ENCODE measurements around the gene RHOC. TPM values are rescaled to one million over a fixed set of nuclear protein-coding genes. Genes with fewer than 3 reads are reported as not detected.

RHOC gene
- total RNA-seq, 1 experiment from 2014 or later = 68.9 TPM

GRCh38 chr1:112737573-112737972 lies 30.6 kb upstream of the RHOC start:
- ChIA-PET CTCF (no interaction called here), POLR2A (no interaction called here)
- Mint-ChIP-seq H3K4me1 (peaks cover 6% of the 10 kb centered on the region; the same call in 1 of the 2 replicates), H3K36me3 (no peaks in the 10 kb centered on the region), H3K4me3 (no peak overlapping the region), H3K27ac (no peak overlapping the region), H3K9me3 (no peaks in the 10 kb centered on the region), H3K27me3 (ENCODE audit: low read depth) (peaks cover 45% of the 10 kb centered on the region)
- no peak for DNase-seq (ENCODE audit: low spot score)
- ATAC-seq = 0 out of 2 replicates have a peak, but pooled peaks have one; percentile 22
- TF ChIP-seq GABPB1 (CRISPR knock-in tag; IDR thresholded peaks at IDR 0.05) (no peak), NFE2L1 (CRISPR knock-in tag; IDR thresholded peaks at IDR 0.05) (no peak), PRDM15 (CRISPR knock-in tag; IDR thresholded peaks at IDR 0.05) (no peak), ZNF219 (CRISPR knock-in tag; IDR thresholded peaks at IDR 0.05; ENCODE audit: borderline replicate concordance) (no peak), PREB (CRISPR knock-in tag; IDR thresholded peaks at IDR 0.05; ENCODE audit: borderline replicate concordance) (no peak), EMX1 (CRISPR knock-in tag; IDR thresholded peaks at IDR 0.05) (no peak), ZNF512 (CRISPR knock-in tag; IDR thresholded peaks at IDR 0.05; ENCODE audit: borderline replicate concordance) (no peak), STAT6 (CRISPR knock-in tag; conservative IDR thresholded peaks at IDR 0.05; ENCODE audit: low read depth) (no peak), GTF2I (CRISPR knock-in tag; conservative IDR thresholded peaks at IDR 0.05) (no peak)

GRCh38 chr1:112735752-112736151 lies 28.8 kb upstream of the RHOC start:
- no peak for TF ChIP-seq MAX (CRISPR knock-in tag; IDR thresholded peaks at IDR 0.05)
- H3K9me3 Mint-ChIP-seq = no peaks in the 10 kb centered on the region
- H3K36me3 Mint-ChIP-seq = no peaks in the 10 kb centered on the region

GRCh38 chr1:112731451-112731850 lies 24.5 kb upstream of the RHOC start:
- no peak overlapping the region for H3K27ac Mint-ChIP-seq
- CTCF ChIA-PET = interaction anchor here (1.5 kb wide), 1 partner anchor 13 kb away, joined by 3 read pairs; a partner anchor contains a TSS
- ATAC-seq (no peak), DNase-seq (ENCODE audit: low spot score) (no peak)
- POLR2A ChIA-PET = no interaction called here
- H3K27me3 Mint-ChIP-seq (ENCODE audit: low read depth) = peaks cover 34% of the 10 kb centered on the region
- H3K4me1 Mint-ChIP-seq = peaks cover 6% of the 10 kb centered on the region; the same call in 1 of the 2 replicates
- no peak overlapping the region for H3K4me3 Mint-ChIP-seq
- 0 out of 2 replicates have a peak, but pooled peaks cover 3% of the 10 kb centered on the region for H3K36me3 Mint-ChIP-seq
- H3K9me3 Mint-ChIP-seq = no peaks in the 10 kb centered on the region
- TF ChIP-seq NR3C1 (CRISPR knock-in tag; conservative IDR thresholded peaks at IDR 0.05; ENCODE audit: low read depth) (no peak), ZNF121 (CRISPR knock-in tag; IDR thresholded peaks at IDR 0.05) (no peak), RORB (CRISPR knock-in tag; IDR thresholded peaks at IDR 0.05) (no peak), TP53 (CRISPR knock-in tag; IDR thresholded peaks at IDR 0.05) (no peak), OVOL2 (CRISPR knock-in tag; IDR thresholded peaks at IDR 0.05; ENCODE audit: borderline replicate concordance) (no peak), CBFB (CRISPR knock-in tag; IDR thresholded peaks at IDR 0.05; ENCODE audit: low read depth) (no peak), AFF4 (CRISPR knock-in tag; IDR thresholded peaks at IDR 0.05; ENCODE audit: borderline replicate concordance) (no peak)

More at GRCh38 chr1:112735752-112736151, 28.8 kb upstream of the RHOC start:
- Mint-ChIP-seq H3K27me3 (ENCODE audit: low read depth) (peaks cover 27% of the 10 kb centered on the region), H3K27ac (no peak overlapping the region), H3K4me1 (0 out of 2 replicates have a peak, but pooled peaks cover 3% of the 10 kb centered on the region), H3K4me3 (no peak overlapping the region)
- DNase-seq (ENCODE audit: low spot score) (no peak), ATAC-seq (no peak)
- ChIA-PET POLR2A (no interaction called here), CTCF (interaction anchor here (0.6 kb wide), 1 partner anchor 69 kb away, joined by 3 read pairs; no protein-coding TSS in a partner anchor)
